Measurements from ENCODE around the gene PHACTR3. TPM values are rescaled to one million over a fixed set of nuclear protein-coding genes. Genes with fewer than 3 reads are reported as not detected.

The PHACTR3 gene
- total RNA-seq, 1 experiment from 2014 or later = 0.10 TPM

DNA sequence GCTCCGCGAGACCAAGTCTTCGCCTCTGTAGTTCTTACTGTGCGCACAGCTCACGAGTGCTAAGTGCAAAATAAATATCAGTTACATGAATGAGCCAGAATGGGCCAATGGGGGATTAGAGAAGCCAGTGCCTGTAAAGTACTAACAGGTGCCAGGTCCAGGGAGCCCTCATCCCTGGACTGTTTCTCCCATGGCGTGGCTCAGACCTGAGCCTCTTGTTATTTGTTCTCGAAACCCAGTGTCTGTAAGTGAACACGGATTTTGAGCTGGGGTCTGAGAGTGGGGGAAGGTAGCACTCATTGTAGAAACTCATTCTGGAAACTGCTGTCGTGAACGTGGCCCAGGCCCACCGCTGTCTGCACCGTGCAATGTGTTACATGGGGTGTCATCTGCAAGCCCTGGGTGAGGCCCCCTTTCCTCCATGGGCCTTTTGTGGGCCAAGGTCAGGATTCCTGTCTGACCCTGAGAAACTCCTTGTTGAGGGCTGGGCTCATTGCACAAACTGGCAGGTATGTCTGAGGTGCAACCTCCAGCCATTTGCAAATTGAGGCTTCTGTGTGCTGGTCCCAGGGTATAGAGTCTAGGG, 174.4 kb downstream of the PHACTR3 start:
- Histone ChIP-seq H3K4me3 (ENCODE audit: low read depth in 2 of 2, low read length in 2 of 2) (no peak overlapping the region), H3K27me3 (ENCODE audit: control insufficient read depth, insufficient read depth, low read length) (no peaks in the 10 kb centered on the region), H3K27ac (ENCODE audit: low read length) (no peak overlapping the region), H3K4me1 (ENCODE audit: control insufficient read depth, insufficient read depth, low read length) (no peaks in the 10 kb centered on the region), H3K9me3 (ENCODE audit: control insufficient read depth, insufficient read depth, low read depth, low read length) (no peaks in the 10 kb centered on the region), H3K36me3 (ENCODE audit: control insufficient read depth, insufficient read depth, low read length) (no peaks in the 10 kb centered on the region)
- intact Hi-C loops (cut with micrococcal nuclease; ENCODE audit: unreplicated experiment) (no loop called here), in situ Hi-C loops (cut with HindIII; ENCODE audit: low pct_unique_long_range_greater_than_20kb, low sequenced_read_pairs) (no loop called here)
- ATAC-seq (no peak), DNase-seq (ENCODE audit: low read depth, low spot score) (no peak)
- no TSS peak for BruUV-seq (replicated peaks)
- ChIA-PET CTCF (no interaction called here), POLR2A (no interaction called here)
- no peak for TF ChIP-seq SIN3A (IDR thresholded peaks at IDR 0.05; ENCODE audit: borderline replicate concordance, insufficient read depth, low read depth, low read length)
- TF ChIP-seq, protein P1, sequence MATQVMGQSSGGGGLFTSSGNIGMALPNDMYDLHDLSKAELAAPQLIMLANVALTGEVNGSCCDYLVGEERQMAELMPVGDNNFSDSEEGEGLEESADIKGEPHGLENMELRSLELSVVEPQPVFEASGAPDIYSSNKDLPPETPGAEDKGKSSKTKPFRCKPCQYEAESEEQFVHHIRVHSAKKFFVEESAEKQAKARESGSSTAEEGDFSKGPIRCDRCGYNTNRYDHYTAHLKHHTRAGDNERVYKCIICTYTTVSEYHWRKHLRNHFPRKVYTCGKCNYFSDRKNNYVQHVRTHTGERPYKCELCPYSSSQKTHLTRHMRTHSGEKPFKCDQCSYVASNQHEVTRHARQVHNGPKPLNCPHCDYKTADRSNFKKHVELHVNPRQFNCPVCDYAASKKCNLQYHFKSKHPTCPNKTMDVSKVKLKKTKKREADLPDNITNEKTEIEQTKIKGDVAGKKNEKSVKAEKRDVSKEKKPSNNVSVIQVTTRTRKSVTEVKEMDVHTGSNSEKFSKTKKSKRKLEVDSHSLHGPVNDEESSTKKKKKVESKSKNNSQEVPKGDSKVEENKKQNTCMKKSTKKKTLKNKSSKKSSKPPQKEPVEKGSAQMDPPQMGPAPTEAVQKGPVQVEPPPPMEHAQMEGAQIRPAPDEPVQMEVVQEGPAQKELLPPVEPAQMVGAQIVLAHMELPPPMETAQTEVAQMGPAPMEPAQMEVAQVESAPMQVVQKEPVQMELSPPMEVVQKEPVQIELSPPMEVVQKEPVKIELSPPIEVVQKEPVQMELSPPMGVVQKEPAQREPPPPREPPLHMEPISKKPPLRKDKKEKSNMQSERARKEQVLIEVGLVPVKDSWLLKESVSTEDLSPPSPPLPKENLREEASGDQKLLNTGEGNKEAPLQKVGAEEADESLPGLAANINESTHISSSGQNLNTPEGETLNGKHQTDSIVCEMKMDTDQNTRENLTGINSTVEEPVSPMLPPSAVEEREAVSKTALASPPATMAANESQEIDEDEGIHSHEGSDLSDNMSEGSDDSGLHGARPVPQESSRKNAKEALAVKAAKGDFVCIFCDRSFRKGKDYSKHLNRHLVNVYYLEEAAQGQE (IDR thresholded peaks at IDR 0.05; ENCODE audit: insufficient read depth in 1 of 2, low read depth in 2 of 2, low read length in 1 of 2) = no peak
- TF ChIP-seq, protein P2, sequence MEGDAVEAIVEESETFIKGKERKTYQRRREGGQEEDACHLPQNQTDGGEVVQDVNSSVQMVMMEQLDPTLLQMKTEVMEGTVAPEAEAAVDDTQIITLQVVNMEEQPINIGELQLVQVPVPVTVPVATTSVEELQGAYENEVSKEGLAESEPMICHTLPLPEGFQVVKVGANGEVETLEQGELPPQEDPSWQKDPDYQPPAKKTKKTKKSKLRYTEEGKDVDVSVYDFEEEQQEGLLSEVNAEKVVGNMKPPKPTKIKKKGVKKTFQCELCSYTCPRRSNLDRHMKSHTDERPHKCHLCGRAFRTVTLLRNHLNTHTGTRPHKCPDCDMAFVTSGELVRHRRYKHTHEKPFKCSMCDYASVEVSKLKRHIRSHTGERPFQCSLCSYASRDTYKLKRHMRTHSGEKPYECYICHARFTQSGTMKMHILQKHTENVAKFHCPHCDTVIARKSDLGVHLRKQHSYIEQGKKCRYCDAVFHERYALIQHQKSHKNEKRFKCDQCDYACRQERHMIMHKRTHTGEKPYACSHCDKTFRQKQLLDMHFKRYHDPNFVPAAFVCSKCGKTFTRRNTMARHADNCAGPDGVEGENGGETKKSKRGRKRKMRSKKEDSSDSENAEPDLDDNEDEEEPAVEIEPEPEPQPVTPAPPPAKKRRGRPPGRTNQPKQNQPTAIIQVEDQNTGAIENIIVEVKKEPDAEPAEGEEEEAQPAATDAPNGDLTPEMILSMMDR (IDR thresholded peaks at IDR 0.05) = no peak
- TF ChIP-seq POLR2AphosphoS5 (IDR thresholded peaks at IDR 0.05; ENCODE audit: low read depth, low read length) = no peak
- TF ChIP-seq TCF7L2 (IDR thresholded peaks at IDR 0.05; ENCODE audit: low read depth, low read length) = no peak

DNA sequence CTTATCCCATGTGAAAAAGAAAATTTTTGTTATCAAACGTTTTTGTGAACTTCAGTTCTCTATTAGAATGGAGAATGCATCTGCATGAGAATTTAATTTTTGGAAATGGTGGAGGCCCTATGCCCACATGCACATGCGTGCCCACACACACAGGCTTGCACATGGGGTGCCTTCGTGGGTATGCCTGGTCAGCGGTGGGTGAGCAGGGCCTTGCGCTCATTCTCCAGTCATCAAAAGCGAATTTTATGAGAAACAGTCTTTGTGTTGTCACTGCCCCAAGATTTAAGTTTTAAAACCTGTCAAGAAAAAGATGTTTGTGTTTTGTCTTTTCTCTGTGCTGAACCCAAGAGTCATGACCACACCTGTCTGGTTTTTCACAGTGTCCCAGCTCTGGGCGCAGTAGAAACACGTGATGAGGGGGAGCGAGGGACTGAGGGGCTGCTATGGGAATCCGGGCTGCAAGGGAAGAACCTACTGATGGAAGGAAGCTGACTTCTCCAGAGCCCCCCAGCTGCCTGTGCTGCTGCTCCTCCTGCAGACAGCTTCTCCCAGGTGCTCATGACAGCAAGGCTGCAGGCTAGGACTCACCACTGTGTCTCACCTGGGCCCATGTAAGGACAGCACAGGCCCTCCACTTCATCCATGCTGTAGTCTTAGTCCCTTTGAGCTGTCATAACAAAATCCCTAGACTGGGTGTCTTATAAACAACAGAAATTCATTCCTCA, 175.5 kb downstream of the PHACTR3 start:
- no peak for ATAC-seq
- intact Hi-C loops (cut with micrococcal nuclease; ENCODE audit: unreplicated experiment) = no loop called here
- DNase-seq (ENCODE audit: low read depth, low spot score) = no peak
- BruUV-seq (replicated peaks) = no TSS peak
- in situ Hi-C loops (cut with HindIII; ENCODE audit: low pct_unique_long_range_greater_than_20kb, low sequenced_read_pairs) = no loop called here
- Histone ChIP-seq H3K9me3 (ENCODE audit: control insufficient read depth, insufficient read depth, low read depth, low read length) (no peaks in the 10 kb centered on the region), H3K36me3 (ENCODE audit: control insufficient read depth, insufficient read depth, low read length) (no peaks in the 10 kb centered on the region), H3K27ac (ENCODE audit: low read length) (no peak overlapping the region), H3K4me3 (ENCODE audit: low read depth in 2 of 2, low read length in 2 of 2) (no peak overlapping the region), H3K27me3 (ENCODE audit: control insufficient read depth, insufficient read depth, low read length) (no peaks in the 10 kb centered on the region), H3K4me1 (ENCODE audit: control insufficient read depth, insufficient read depth, low read length) (no peaks in the 10 kb centered on the region)
- TF ChIP-seq TCF7L2 (IDR thresholded peaks at IDR 0.05; ENCODE audit: low read depth, low read length) = no peak
- TF ChIP-seq, protein P1 (IDR thresholded peaks at IDR 0.05; ENCODE audit: insufficient read depth in 1 of 2, low read depth in 2 of 2, low read length in 1 of 2) = no peak
- TF ChIP-seq POLR2AphosphoS5 (IDR thresholded peaks at IDR 0.05; ENCODE audit: low read depth, low read length) = no peak
- TF ChIP-seq SIN3A (IDR thresholded peaks at IDR 0.05; ENCODE audit: borderline replicate concordance, insufficient read depth, low read depth, low read length) = no peak
- ChIA-PET CTCF (no interaction called here), POLR2A (no interaction called here)
